ENCODE results near the gene MFSD2B.

- TF ChIP-seq POLR2A (IDR thresholded peaks at IDR 0.05) (no peak), CTCF (IDR thresholded peaks at IDR 0.05) (no peak), POLR2AphosphoS5 (IDR thresholded peaks at IDR 0.05) (no peak)
These were observed 8.4 kb downstream of the MFSD2B start for GRCh38 chr2:24018241-24018640.

Data from prostate gland (tissue), 2 donors.